ENCODE data around the gene TBC1D9B.

- TF ChIP-seq ELF4 (IDR thresholded peaks at IDR 0.05) (no peak), BHLHE40 (IDR thresholded peaks at IDR 0.05; ENCODE audit: borderline replicate concordance) (no peak), TARDBP (IDR thresholded peaks at IDR 0.05) (no peak), SUZ12 (IDR thresholded peaks at IDR 0.05) (no peak), SP1 (IDR thresholded peaks at IDR 0.05) (no peak), ARNT (IDR thresholded peaks at IDR 0.05) (no peak), FOXM1 (IDR thresholded peaks at IDR 0.05; ENCODE audit: borderline replicate concordance) (no peak), HDGF (IDR thresholded peaks at IDR 0.05; ENCODE audit: borderline replicate concordance) (no peak), ZNF384 (IDR thresholded peaks at IDR 0.05) (no peak), NFRKB (IDR thresholded peaks at IDR 0.05) (no peak), FOXA1 (IDR thresholded peaks at IDR 0.05) (no peak), FOXK2 (IDR thresholded peaks at IDR 0.05) (no peak), CTBP1 (IDR thresholded peaks at IDR 0.05; ENCODE audit: borderline replicate concordance) (no peak)
- TF ChIP-seq, protein P1, sequence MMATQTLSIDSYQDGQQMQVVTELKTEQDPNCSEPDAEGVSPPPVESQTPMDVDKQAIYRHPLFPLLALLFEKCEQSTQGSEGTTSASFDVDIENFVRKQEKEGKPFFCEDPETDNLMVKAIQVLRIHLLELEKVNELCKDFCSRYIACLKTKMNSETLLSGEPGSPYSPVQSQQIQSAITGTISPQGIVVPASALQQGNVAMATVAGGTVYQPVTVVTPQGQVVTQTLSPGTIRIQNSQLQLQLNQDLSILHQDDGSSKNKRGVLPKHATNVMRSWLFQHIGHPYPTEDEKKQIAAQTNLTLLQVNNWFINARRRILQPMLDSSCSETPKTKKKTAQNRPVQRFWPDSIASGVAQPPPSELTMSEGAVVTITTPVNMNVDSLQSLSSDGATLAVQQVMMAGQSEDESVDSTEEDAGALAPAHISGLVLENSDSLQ (IDR thresholded peaks at IDR 0.05) = no peak
These were observed 54.6 kb downstream of the TBC1D9B start for GRCh38 chr5:179852993-179853547.

Measured in HEK293T (cell line).